ENCODE data around the gene HM13.
"Not testable (repeated sequence)": the region's sequence is repeated elsewhere in the genome, so short reads cannot be mapped to it uniquely, and the experiment has no call there.

HM13 gene

DNA sequence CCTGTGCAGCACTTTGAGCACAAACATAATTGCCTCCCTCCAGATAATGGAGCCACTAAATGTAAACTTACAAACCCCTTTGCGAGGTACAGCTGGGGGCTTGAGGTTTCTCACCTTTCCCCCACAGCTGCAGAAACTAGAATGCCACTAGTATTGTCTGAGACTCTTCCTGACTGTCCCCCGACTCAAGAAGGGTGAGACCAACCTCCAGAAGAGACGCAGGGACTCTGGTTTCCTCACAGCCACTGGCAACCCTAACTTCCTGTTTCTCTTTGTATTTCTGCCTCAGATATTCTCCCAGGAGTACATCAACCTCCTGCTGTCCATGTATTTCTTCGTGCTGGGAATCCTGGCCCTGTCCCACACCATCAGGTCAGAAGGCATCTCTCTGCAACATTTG, 23.6 kb downstream of the HM13 start:
- H3K36me3 ChIP-seq (ENCODE audit: insufficient read depth), result peaks cover 25% of the 10 kb centered on the region; the same call in 1 of the 2 replicates

DNA sequence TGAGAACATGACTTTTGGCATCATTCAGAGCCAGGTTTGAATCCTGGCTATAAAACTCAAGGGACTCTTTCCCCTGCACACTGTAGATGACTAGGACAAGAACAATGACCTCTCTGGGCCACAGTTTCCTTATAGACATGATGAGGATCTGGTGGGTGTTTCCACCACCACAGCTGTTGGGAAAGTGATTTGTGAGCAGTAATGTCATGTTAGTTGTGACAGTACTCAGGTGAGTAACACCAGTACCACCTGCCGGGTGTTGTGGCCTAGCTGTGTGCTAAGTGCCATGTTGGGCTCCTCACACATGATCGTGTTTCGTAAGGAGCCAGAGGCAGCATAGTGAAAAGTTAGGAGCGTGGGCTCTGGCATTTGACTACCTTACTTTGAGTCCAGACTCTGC, 24.1 kb downstream of the HM13 start:
- no peak overlapping the region for H3K4me2 ChIP-seq
- H3K36me3 ChIP-seq (ENCODE audit: insufficient read depth), result peaks cover 25% of the 10 kb centered on the region; the same call in 1 of the 2 replicates
- H3K79me2 ChIP-seq (ENCODE audit: insufficient read depth, low read depth), result peaks cover 43% of the 10 kb centered on the region; the same call in 1 of the 2 replicates

More for the DNA sequence above, 23.6 kb downstream of the HM13 start:
- H4K20me1 ChIP-seq (ENCODE audit: insufficient read depth), result 0 out of 2 replicates have a peak, but pooled peaks cover 26% of the 10 kb centered on the region
- no peak overlapping the region for H3K4me2 ChIP-seq
- H3K79me2 ChIP-seq (ENCODE audit: insufficient read depth, low read depth), result peaks cover 47% of the 10 kb centered on the region; the same call in 1 of the 2 replicates
- TF ChIP-seq, protein P1, sequence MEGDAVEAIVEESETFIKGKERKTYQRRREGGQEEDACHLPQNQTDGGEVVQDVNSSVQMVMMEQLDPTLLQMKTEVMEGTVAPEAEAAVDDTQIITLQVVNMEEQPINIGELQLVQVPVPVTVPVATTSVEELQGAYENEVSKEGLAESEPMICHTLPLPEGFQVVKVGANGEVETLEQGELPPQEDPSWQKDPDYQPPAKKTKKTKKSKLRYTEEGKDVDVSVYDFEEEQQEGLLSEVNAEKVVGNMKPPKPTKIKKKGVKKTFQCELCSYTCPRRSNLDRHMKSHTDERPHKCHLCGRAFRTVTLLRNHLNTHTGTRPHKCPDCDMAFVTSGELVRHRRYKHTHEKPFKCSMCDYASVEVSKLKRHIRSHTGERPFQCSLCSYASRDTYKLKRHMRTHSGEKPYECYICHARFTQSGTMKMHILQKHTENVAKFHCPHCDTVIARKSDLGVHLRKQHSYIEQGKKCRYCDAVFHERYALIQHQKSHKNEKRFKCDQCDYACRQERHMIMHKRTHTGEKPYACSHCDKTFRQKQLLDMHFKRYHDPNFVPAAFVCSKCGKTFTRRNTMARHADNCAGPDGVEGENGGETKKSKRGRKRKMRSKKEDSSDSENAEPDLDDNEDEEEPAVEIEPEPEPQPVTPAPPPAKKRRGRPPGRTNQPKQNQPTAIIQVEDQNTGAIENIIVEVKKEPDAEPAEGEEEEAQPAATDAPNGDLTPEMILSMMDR (conservative IDR thresholded peaks at IDR 0.05; ENCODE audit: low read depth, low read length), result no peak
- no peaks in the 10 kb centered on the region for H3K27me3 ChIP-seq (ENCODE audit: insufficient read depth, low read depth)
- H3K9ac ChIP-seq, result no peak overlapping the region
- H3K27ac ChIP-seq, result peak overlapping the region; percentile 4; the same call in 1 of the 2 replicates
- H3K4me1 ChIP-seq (ENCODE audit: low read depth, poor library complexity, severe bottlenecking), result peaks cover 53% of the 10 kb centered on the region
- H3K4me3 ChIP-seq (IDR thresholded peaks at IDR 0.05; ENCODE audit: insufficient read depth, low read depth, low read length), result no peak overlapping the region
- H2AFZ ChIP-seq (ENCODE audit: low read depth), result no peak overlapping the region

DNA sequence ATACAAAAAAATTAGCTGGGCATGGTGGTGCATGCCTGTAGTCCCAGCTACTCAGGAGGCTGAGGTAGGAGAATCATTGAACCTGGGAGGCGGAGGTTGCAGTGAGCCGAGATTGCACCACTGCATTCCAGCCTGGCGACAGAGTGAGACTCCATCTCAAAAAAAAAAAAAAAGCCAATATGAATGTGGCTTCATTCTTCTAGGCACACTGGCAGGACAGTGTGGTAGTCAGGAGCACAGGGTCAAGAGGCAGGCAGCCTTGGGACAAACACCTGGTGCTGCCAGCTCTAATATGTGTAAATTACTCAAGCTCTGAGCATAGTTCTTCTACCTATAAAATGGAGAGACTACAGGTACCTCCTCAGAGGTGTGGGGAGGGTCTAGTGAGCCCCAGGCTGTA, 25.4 kb downstream of the HM13 start:
- H3K79me2 ChIP-seq (ENCODE audit: insufficient read depth, low read depth), result peaks cover 30% of the 10 kb centered on the region; the same call in 1 of the 2 replicates
- H3K4me2 ChIP-seq; H3K27ac ChIP-seq; H2AFZ ChIP-seq (ENCODE audit: low read depth); H3K9ac ChIP-seq; H3K27me3 ChIP-seq (ENCODE audit: insufficient read depth, low read depth); H3K4me3 ChIP-seq (IDR thresholded peaks at IDR 0.05; ENCODE audit: insufficient read depth, low read depth, low read length): not testable (repeated sequence)
- H3K4me1 ChIP-seq (ENCODE audit: low read depth, poor library complexity, severe bottlenecking), result peaks cover 35% of the 10 kb centered on the region
- H4K20me1 ChIP-seq (ENCODE audit: insufficient read depth), result 0 out of 2 replicates have a peak, but pooled peaks cover 16% of the 10 kb centered on the region
- H3K36me3 ChIP-seq (ENCODE audit: insufficient read depth), result peaks cover 22% of the 10 kb centered on the region; the same call in 1 of the 2 replicates

More for the DNA sequence above, 24.1 kb downstream of the HM13 start:
- Histone ChIP-seq H3K4me3 (IDR thresholded peaks at IDR 0.05; ENCODE audit: insufficient read depth, low read depth, low read length) (no peak overlapping the region), H3K27me3 (ENCODE audit: insufficient read depth, low read depth) (no peaks in the 10 kb centered on the region), H3K9ac (no peak overlapping the region), H3K4me1 (ENCODE audit: low read depth, poor library complexity, severe bottlenecking) (peaks cover 48% of the 10 kb centered on the region), H3K27ac (no peak overlapping the region), H2AFZ (ENCODE audit: low read depth) (no peak overlapping the region), H4K20me1 (ENCODE audit: insufficient read depth) (0 out of 2 replicates have a peak, but pooled peaks cover 22% of the 10 kb centered on the region)
- TF ChIP-seq, protein P1 (conservative IDR thresholded peaks at IDR 0.05; ENCODE audit: low read depth, low read length), result no peak

DNA sequence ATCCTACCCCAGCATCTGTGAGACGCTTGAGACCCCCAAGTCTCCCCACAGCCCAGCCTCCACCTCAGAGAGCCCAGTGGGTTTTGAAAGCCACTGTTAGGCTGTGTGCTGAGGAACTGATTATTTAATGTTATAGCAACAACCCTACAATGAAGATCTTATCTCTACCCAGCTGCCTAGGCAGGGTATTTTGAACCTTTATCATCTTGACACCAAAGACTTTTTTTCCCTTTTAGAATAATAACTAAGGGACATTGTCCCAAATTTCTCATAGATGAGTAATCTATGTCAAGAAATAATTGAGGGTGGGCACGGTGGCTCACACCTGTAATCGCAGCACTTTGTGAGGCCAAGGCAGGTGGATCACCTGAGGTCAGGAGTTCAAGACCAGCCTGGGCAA, 26.2 kb downstream of the HM13 start:
- Histone ChIP-seq H3K4me3 (IDR thresholded peaks at IDR 0.05; ENCODE audit: insufficient read depth, low read depth, low read length) (no peak overlapping the region), H4K20me1 (ENCODE audit: insufficient read depth) (0 out of 2 replicates have a peak, but pooled peaks cover 12% of the 10 kb centered on the region), H3K4me2 (no peak overlapping the region), H3K27me3 (ENCODE audit: insufficient read depth, low read depth) (no peaks in the 10 kb centered on the region), H2AFZ (ENCODE audit: low read depth) (no peak overlapping the region), H3K27ac (no peak overlapping the region), H3K9ac (no peak overlapping the region), H3K4me1 (ENCODE audit: low read depth, poor library complexity, severe bottlenecking) (peaks cover 27% of the 10 kb centered on the region), H3K36me3 (ENCODE audit: insufficient read depth) (peaks cover 20% of the 10 kb centered on the region; the same call in 1 of the 2 replicates), H3K79me2 (ENCODE audit: insufficient read depth, low read depth) (peaks cover 27% of the 10 kb centered on the region; the same call in 1 of the 2 replicates)
- TF ChIP-seq, protein P1 (conservative IDR thresholded peaks at IDR 0.05; ENCODE audit: low read depth, low read length), result no peak

DNA sequence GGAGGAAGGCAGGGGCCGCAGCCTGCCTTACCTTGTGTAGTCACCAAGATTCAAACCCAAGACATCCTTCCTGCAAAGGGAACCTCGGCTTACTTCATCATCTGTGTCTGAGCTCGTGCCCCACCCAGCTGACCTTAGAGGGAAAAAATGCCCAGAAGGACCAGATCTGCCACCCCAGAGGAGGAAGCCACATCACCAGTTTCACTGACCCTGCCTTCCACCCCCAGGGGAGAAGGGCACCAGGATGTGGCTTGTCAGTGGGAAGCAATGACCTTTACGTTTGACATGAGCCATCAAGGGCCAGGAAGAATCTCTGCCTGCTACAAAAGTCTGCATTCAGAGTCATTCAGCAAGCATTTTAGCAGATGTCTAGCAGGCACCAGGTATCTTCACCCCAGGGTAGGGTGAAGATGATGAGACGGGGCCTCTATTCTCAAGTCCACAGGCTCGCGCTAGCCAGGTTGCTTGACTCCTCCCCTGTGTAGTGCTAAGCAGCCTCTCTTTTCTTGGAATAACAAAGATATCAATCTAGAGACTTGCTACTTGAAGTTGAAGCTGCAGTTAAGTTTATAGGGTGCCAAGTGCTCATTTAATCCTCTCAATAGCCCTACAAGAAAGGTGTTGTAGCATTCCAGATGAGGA, 28.1 kb downstream of the HM13 start:
- H3K4me2 ChIP-seq, result no peak overlapping the region
- peaks cover 17% of the 10 kb centered on the region; the same call in 1 of the 2 replicates for H3K79me2 ChIP-seq (ENCODE audit: insufficient read depth, low read depth)
- H3K4me1 ChIP-seq (ENCODE audit: low read depth, poor library complexity, severe bottlenecking), result peaks cover 10% of the 10 kb centered on the region

More for the DNA sequence above, 28.1 kb downstream of the HM13 start:
- no peak overlapping the region for H3K9ac ChIP-seq
- H4K20me1 ChIP-seq (ENCODE audit: insufficient read depth), result 0 out of 2 replicates have a peak, but pooled peaks cover 5% of the 10 kb centered on the region
- no peaks in the 10 kb centered on the region for H3K27me3 ChIP-seq (ENCODE audit: insufficient read depth, low read depth)
- peaks cover 17% of the 10 kb centered on the region; the same call in 1 of the 2 replicates for H3K36me3 ChIP-seq (ENCODE audit: insufficient read depth)
- no peak overlapping the region for H2AFZ ChIP-seq (ENCODE audit: low read depth)
- H3K4me3 ChIP-seq (IDR thresholded peaks at IDR 0.05; ENCODE audit: insufficient read depth, low read depth, low read length), result no peak overlapping the region
- H3K27ac ChIP-seq, result no peak overlapping the region
- TF ChIP-seq, protein P1 (conservative IDR thresholded peaks at IDR 0.05; ENCODE audit: low read depth, low read length), result no peak

Measured in KMS-11 (cell line).